ENCODE measurements around the gene PACSIN3.

- TF ChIP-seq POLR2A (IDR thresholded peaks at IDR 0.05) (peak; percentile 12), CTCF (IDR thresholded peaks at IDR 0.05) (peak; percentile 65 to 94 (median 70)), POLR2AphosphoS5 (IDR thresholded peaks at IDR 0.05) (no peak), EP300 (IDR thresholded peaks at IDR 0.05; ENCODE audit: low read depth) (no peak)
These were observed 8.9 kb downstream of the PACSIN3 start for GRCh38 chr11:47177229-47177845.

Data from transverse colon (tissue), 4 donors.